ENCODE measurements around the gene MARCHF4. TPM values are rescaled to one million over a fixed set of nuclear protein-coding genes. Genes with fewer than 3 reads are reported as not detected.

MARCHF4 gene
- total RNA-seq, 2 donors from 2014 or later, result not detected

DNA sequence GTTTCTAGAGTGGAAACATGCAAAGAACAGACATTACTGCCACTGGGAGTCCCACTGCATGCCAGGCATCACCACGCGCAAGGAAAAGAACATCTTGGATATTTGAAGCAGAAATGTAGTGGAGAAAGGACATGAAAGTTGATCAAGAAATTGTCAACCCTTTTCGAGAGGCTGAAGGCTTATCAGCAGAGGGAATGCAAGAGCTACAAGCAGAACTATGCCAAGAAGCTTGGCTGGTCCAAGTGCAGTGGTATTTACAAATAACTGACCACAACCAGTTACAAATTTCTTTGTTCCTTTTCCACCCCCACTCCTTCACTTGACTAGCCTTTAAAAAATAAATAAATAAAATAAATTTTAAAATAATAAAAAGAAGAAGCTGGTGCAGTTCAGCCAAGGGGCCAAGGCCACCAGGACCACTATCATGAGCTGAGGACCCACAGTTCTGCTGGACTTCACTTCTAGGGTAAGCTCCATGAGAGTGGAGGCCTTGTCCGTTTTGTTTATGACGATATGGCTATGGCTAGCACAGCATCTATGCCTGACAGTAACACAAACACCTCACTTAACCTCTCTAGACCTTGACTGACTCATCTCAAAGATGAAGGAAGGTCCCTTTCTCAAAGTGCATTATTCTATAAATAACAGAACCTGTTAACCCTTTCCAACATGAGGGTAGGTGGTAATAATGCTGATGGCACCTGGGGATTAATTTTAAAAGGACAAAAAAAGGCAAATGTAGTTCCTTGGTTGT is 20.9 kb downstream of the MARCHF4 start:
- ATAC-seq (no peak), DNase-seq (ENCODE audit: low spot score) (no peak)
- Mint-ChIP-seq H3K9me3 (no peaks in the 10 kb centered on the region), H3K36me3 (no peaks in the 10 kb centered on the region), H3K4me1 (ENCODE audit: low read depth in 2 of 2) (peaks cover 68 to 69% of the 10 kb centered on the region in 2 donors), H3K27me3 (no peaks in the 10 kb centered on the region), H3K4me3 (peak overlapping the region; percentile 56), H3K27ac (peak overlapping the region; percentile 80 to 87)

GRCh38 chr2:216350214-216350791 is 22.0 kb downstream of the MARCHF4 start:
- Mint-ChIP-seq H3K36me3 (no peaks in the 10 kb centered on the region), H3K9me3 (no peaks in the 10 kb centered on the region), H3K4me3 (peak overlapping the region; percentile 56), H3K4me1 (ENCODE audit: low read depth in 2 of 2) (peaks cover 70 to 71% of the 10 kb centered on the region in 2 donors), H3K27ac (peak overlapping the region; percentile 66 to 73), H3K27me3 (no peaks in the 10 kb centered on the region)
- ATAC-seq (peak; percentile 61 to 72), DNase-seq (ENCODE audit: low spot score) (no peak)

DNA sequence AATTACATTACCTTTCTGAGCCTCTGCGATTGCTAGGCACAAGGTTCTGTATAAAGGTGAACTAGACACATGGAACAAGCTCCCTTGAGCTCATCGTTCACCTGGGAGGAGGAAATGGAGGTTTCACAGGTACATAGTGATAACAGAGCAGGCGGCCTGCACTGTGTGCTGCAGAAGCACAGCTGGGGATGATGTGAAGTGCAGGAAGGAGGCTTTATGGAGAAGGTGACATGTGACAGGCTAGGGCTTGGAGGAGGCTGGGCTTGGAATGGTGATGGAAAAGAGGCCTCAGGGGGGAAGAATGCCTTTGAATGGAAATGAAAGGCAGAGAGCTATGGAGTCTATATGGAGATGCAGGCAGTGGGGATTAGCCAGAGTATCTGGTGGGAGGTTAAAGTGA is 22.9 kb downstream of the MARCHF4 start:
- Mint-ChIP-seq H3K27ac (peak overlapping the region; percentile 16 to 24), H3K27me3 (no peaks in the 10 kb centered on the region), H3K9me3 (no peaks in the 10 kb centered on the region), H3K36me3 (no peaks in the 10 kb centered on the region), H3K4me3 (peak overlapping the region; percentile 55), H3K4me1 (ENCODE audit: low read depth in 2 of 2) (peaks cover 67 to 68% of the 10 kb centered on the region in 2 donors)
- DNase-seq (ENCODE audit: low spot score) (no peak), ATAC-seq (no peak)

DNA sequence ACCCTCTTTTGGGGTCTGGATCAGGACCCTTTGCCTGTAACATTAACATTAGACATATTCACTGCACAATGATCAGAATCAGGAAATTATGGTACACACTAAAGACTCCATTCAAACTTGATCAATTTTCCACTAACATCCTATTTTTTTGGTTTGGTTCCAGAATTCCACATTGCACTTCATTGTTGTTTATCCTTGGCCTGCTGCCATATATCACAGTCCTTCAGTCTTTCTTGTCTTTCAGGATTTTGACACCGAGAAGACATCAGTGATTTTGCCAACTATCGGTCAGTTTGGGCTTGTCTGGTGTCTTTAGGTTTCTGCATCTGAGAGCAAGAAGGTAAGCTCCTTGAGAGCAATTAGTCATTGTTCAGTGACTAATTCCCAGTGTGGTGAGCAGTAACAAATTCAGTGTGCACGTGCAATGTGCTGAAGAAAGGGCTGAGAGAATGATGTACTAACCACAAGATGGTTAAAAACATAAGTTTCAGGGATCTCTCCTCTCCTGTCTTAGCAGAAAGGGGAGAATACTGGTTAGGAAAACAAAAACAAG is 23.5 kb downstream of the MARCHF4 start:
- peak; percentile 59 to 67 for ATAC-seq
- H3K36me3 Mint-ChIP-seq, result no peaks in the 10 kb centered on the region
- H3K27ac Mint-ChIP-seq, result peak overlapping the region; percentile 16 to 24
- peak overlapping the region; percentile 55 for H3K4me3 Mint-ChIP-seq
- H3K27me3 Mint-ChIP-seq, result no peaks in the 10 kb centered on the region
- DNase-seq (ENCODE audit: low spot score), result no peak
- peaks cover 62 to 68% of the 10 kb centered on the region in 2 donors for H3K4me1 Mint-ChIP-seq (ENCODE audit: low read depth in 2 of 2)
- H3K9me3 Mint-ChIP-seq, result no peaks in the 10 kb centered on the region

DNA sequence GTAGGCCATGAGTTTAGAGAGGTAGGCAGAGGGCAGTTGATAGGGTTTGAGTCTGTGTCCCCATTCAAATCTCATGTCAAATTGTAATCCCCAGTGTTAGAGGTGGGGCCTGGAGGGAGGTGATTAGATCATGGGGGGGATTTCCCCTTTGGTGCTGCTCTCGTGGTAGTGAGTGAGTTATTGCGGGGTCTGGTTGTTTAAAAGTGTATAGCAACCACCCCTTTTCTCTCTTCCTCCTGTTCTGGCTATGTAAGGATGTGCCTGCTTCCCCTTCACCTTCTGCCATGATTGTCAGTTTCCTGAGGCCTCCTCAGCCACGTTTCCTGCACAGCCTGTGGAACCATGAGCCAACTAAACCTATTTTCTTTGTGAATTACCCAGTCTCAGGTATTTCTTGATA is 25.5 kb downstream of the MARCHF4 start:
- Mint-ChIP-seq H3K36me3 (no peaks in the 10 kb centered on the region), H3K27me3 (no peaks in the 10 kb centered on the region), H3K9me3 (no peaks in the 10 kb centered on the region), H3K4me3 (no peak overlapping the region), H3K27ac (no peak overlapping the region), H3K4me1 (ENCODE audit: low read depth in 2 of 2) (peaks cover 42 to 54% of the 10 kb centered on the region in 2 donors)
- DNase-seq (ENCODE audit: low spot score), result no peak
- peak in 1 of 2 donors; percentile 34 for ATAC-seq

GRCh38 chr2:216345846-216346245 is 26.4 kb downstream of the MARCHF4 start:
- Mint-ChIP-seq H3K36me3 (no peaks in the 10 kb centered on the region), H3K4me1 (ENCODE audit: low read depth in 2 of 2) (peaks cover 38 to 56% of the 10 kb centered on the region in 2 donors), H3K4me3 (no peak overlapping the region), H3K27ac (no peak overlapping the region), H3K9me3 (no peaks in the 10 kb centered on the region), H3K27me3 (no peaks in the 10 kb centered on the region)
- DNase-seq (ENCODE audit: low spot score) (no peak), ATAC-seq (no peak)

DNA sequence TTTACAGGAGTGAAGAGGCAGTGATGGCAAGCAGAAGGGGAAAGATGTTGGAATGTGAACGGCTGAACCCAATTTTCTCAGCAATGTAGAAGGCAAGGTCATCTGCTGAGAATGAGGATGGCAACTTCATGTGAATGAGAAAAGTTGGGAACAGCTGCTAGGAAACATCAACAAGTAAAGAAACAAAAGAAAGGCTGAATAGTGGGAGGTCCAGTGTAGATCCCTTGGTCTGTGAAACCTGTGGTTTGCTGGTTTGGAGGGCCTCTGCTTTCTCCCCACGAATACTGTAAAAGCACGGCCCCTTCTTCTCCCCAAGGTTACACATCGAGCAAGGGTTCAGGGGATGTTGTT is 27.4 kb downstream of the MARCHF4 start:
- DNase-seq (ENCODE audit: low spot score) (no peak), ATAC-seq (no peak)
- H3K36me3 Mint-ChIP-seq, result no peaks in the 10 kb centered on the region
- H3K4me1 Mint-ChIP-seq (ENCODE audit: low read depth in 2 of 2), result peaks cover 29 to 47% of the 10 kb centered on the region in 2 donors
- no peak overlapping the region for H3K27ac Mint-ChIP-seq
- H3K4me3 Mint-ChIP-seq, result no peak overlapping the region
- no peaks in the 10 kb centered on the region for H3K27me3 Mint-ChIP-seq
- H3K9me3 Mint-ChIP-seq, result no peaks in the 10 kb centered on the region

DNA sequence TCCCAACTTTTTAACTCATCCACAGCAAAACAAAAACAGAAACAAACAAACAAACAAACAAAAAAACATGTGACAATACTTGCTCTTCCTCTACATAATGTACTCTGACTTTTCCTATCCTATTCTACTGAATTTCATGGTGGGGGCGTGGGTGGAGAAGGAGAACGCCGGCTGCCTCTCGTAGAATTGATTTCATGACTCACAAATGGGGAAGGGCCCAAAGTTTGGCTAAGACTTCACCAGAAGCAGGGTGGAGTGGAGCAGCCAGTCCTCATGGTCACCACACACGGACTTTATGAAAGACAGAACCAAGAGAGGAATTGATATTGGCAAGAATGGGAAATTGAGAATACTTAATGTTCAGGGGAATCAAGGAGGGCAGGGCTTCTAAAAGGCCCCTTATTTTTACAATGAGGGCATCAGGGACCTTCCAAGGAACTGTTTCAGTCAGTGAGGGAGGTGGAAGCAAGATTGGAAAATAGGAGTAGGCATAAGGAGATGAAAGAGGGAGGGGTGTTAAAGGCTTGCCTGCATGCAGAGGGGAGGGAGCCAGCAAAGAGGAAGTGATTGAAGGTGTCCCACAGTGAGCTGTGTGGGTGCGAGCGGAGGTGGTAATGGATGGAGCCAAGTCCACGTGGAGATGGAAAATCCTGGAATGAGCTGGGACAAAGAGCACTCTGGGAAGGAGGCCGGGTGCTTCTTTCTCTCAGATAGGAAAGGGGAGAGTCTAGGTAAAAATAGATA is 27.9 kb downstream of the MARCHF4 start:
- no peaks in the 10 kb centered on the region for H3K27me3 Mint-ChIP-seq
- H3K4me3 Mint-ChIP-seq, result no peak overlapping the region
- no peak for ATAC-seq
- peak overlapping the region in 1 of 2 donors; percentile 26 for H3K27ac Mint-ChIP-seq
- DNase-seq (ENCODE audit: low spot score), result no peak
- peaks cover 26 to 42% of the 10 kb centered on the region in 2 donors for H3K4me1 Mint-ChIP-seq (ENCODE audit: low read depth in 2 of 2)
- no peaks in the 10 kb centered on the region for H3K36me3 Mint-ChIP-seq
- no peaks in the 10 kb centered on the region for H3K9me3 Mint-ChIP-seq

GRCh38 chr2:216343221-216343980 is 28.9 kb downstream of the MARCHF4 start:
- ATAC-seq (no peak), DNase-seq (ENCODE audit: low spot score) (no peak)
- H3K4me3 Mint-ChIP-seq, result no peak overlapping the region
- H3K36me3 Mint-ChIP-seq, result no peaks in the 10 kb centered on the region
- H3K27ac Mint-ChIP-seq, result peak overlapping the region in 1 of 2 donors; percentile 26
- H3K27me3 Mint-ChIP-seq, result peaks cover 0 to 2% of the 10 kb centered on the region in 2 donors
- peaks cover 3% of the 10 kb centered on the region for H3K9me3 Mint-ChIP-seq
- peaks cover 18 to 33% of the 10 kb centered on the region in 2 donors for H3K4me1 Mint-ChIP-seq (ENCODE audit: low read depth in 2 of 2)

DNA sequence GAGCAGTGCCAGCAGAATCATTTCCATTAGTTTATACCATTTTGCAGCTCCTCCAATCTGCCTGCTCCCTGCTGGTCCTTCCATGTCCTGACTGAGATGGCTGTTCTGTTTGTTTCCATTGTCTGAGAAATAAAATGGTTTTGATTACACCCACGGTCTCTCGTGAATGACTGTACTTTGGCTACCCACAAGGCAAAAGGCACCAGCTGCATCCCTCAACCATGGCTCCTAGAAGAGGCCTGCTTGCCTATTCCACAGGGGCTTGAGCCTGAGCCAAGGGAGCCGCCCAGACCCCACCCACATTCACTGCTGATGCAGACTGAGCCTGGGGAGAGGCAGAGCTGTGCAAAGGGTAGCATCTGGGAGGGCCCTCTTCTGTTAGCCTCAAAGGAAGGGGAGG is 31.2 kb downstream of the MARCHF4 start:
- no peak for ATAC-seq
- peaks cover 9 to 20% of the 10 kb centered on the region in 2 donors for H3K4me1 Mint-ChIP-seq (ENCODE audit: low read depth in 2 of 2)
- no peak overlapping the region for H3K4me3 Mint-ChIP-seq
- peaks cover 0 to 2% of the 10 kb centered on the region in 2 donors for H3K27me3 Mint-ChIP-seq
- peaks cover 4% of the 10 kb centered on the region for H3K9me3 Mint-ChIP-seq
- no peak for DNase-seq (ENCODE audit: low spot score)
- no peaks in the 10 kb centered on the region for H3K36me3 Mint-ChIP-seq
- H3K27ac Mint-ChIP-seq, result no peak overlapping the region

DNA sequence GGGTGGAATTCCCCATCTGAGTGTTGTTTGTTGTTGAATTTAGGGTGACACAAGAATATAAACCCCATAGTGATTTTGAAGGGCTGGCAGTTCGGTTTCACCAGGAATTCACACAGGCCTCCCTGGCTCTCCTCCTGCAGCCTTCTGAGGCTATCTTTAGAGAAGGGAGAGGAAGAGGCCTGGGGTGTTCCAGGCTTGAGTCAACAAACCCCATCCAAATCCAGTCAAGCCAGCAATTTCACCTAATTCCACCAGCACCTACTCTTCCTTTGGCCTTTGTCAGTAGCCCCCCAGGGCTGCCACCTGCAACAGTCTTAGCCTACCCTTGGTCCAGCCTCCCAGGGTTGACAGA is 32.0 kb downstream of the MARCHF4 start:
- no peak for DNase-seq (ENCODE audit: low spot score)
- peaks cover 9 to 19% of the 10 kb centered on the region in 2 donors for H3K4me1 Mint-ChIP-seq (ENCODE audit: low read depth in 2 of 2)
- no peak overlapping the region for H3K27ac Mint-ChIP-seq
- peaks cover 4% of the 10 kb centered on the region for H3K9me3 Mint-ChIP-seq
- H3K4me3 Mint-ChIP-seq, result no peak overlapping the region
- peaks cover 0 to 2% of the 10 kb centered on the region in 2 donors for H3K27me3 Mint-ChIP-seq
- no peaks in the 10 kb centered on the region for H3K36me3 Mint-ChIP-seq
- no peak for ATAC-seq

DNA sequence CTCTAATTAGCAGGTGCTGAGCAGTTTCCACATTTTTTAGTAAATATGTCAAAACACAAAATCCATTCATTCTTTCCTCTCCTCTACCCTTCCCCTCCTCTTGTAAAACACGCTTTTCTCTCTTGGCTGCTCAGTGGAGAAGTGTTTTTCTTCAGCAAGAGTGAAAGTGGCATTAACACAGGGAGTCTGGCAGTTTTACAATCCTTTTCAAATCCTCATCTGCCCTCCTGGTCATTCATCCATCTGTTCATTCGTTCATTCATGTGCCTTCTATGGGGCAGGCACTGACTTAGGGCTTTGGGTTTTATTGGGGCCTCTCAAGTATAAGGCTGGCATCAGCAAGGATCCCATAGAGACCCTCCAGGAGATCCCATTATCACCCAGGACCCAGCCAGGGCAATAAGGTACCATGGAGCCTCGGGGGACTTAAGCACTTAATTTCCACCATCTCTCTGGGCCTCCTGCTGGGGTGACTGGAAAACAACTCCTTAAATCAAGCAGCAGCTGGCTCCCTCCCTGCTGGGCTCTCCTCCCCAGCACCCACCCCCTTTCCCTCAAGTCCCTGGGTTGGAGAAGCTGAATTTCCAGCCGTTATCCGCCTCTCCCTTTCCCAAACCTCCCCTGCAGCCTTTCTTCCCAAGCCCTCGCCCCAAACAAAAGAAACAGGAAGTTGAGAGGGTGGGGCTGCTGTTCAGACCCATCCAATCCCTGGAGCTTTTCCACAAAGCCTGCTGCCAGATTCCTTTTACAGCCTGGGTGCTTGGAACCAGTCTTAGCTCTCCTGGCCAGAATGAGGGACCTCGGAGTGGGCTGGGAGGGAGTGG is 32.6 kb downstream of the MARCHF4 start:
- peaks cover 0 to 2% of the 10 kb centered on the region in 2 donors for H3K27me3 Mint-ChIP-seq
- no peak overlapping the region for H3K27ac Mint-ChIP-seq
- no peak for ATAC-seq

GRCh38 chr2:216335252-216335651 is 37.0 kb downstream of the MARCHF4 start:
- peaks cover 0 to 2% of the 10 kb centered on the region in 2 donors for H3K27me3 Mint-ChIP-seq
- peaks cover 0 to 2% of the 10 kb centered on the region in 2 donors for H3K4me1 Mint-ChIP-seq (ENCODE audit: low read depth in 2 of 2)
- DNase-seq (ENCODE audit: low spot score), result no peak
- H3K27ac Mint-ChIP-seq, result no peak overlapping the region
- no peak overlapping the region for H3K4me3 Mint-ChIP-seq
- H3K36me3 Mint-ChIP-seq, result no peaks in the 10 kb centered on the region
- ATAC-seq, result no peak
- peaks cover 4% of the 10 kb centered on the region for H3K9me3 Mint-ChIP-seq

More for the DNA sequence above, 32.6 kb downstream of the MARCHF4 start:
- Mint-ChIP-seq H3K36me3 (no peaks in the 10 kb centered on the region), H3K4me3 (no peak overlapping the region), H3K9me3 (peaks cover 4% of the 10 kb centered on the region), H3K4me1 (ENCODE audit: low read depth in 2 of 2) (peaks cover 9 to 18% of the 10 kb centered on the region in 2 donors)
- DNase-seq (ENCODE audit: low spot score), result no peak
